A673 (cell line): ENCODE results near the gene TRA2B. TPM values are rescaled to one million over a fixed set of nuclear protein-coding genes. Genes with fewer than 3 reads are reported as not detected.

Experiments
- BruUV-seq: library from RNA; stranded (reverse); fragments of 400-500 nt; replicated peaks from 2 replicates; lab custom pipeline; 2021; lab: Mats Ljungman, UMichigan
- CTCF ChIA-PET: fragments of 300-600 bp; sonication (Branson Sonifier 250); formaldehyde crosslinking; loops from one replicate; lab custom pipeline; 2022; ENCODE audit warnings: antibody characterized with exemption; lab: Charles Lee
- POLR2A ChIA-PET: fragments of 300-600 bp; sonication (Branson Sonifier 250); formaldehyde crosslinking; loops from one replicate; lab custom pipeline; 2022; ENCODE audit warnings: antibody characterized with exemption; ENCODE audit not compliant: low non-redundant PET; lab: Charles Lee
- DNase-seq: peaks from one replicate; pipeline ENCODE4 v3.0.0-alpha.2; 2015; ENCODE audit warnings: low spot score
- H3K27ac ChIP-seq: fragments of 200-600 bp; sonication (generic); 2 replicates; pipeline ENCODE4 v1.5.1; 2016; ENCODE audit warnings: mixed run types, low read depth, mild to moderate bottlenecking, mixed read lengths, antibody characterized with exemption, low read length; ENCODE audit not compliant: poor library complexity, severe bottlenecking
- H3K27me3 ChIP-seq: fragments of 200-600 bp; sonication (generic); replicated peaks from 2 replicates; pipeline ENCODE4 v1.6.1; 2017; ENCODE audit warnings: mixed run types, low read depth, mild to moderate bottlenecking, mixed read lengths, antibody characterized with exemption, low read length; ENCODE audit not compliant: insufficient read depth, poor library complexity
- H3K36me3 ChIP-seq: fragments of 200-600 bp; sonication (generic); 2 replicates; pipeline ENCODE4 v1.6.1; 2016; ENCODE audit warnings: mixed run types, mild to moderate bottlenecking, mixed read lengths, antibody characterized with exemption, low read length; ENCODE audit not compliant: insufficient read depth, poor library complexity, severe bottlenecking
- H3K4me1 ChIP-seq: fragments of 200-600 bp; sonication (generic); 2 replicates; pipeline ENCODE4 v1.6.1; 2017; ENCODE audit warnings: mixed run types, mild to moderate bottlenecking, mixed read lengths, antibody characterized with exemption, low read length; ENCODE audit not compliant: insufficient read depth, poor library complexity, severe bottlenecking
- H3K4me3 ChIP-seq: fragments of 200-600 bp; sonication (generic); 2 replicates; pipeline ENCODE4 v1.5.1; 2016; ENCODE audit warnings: low read depth, mixed run types, mild to moderate bottlenecking, mixed read lengths, low read length; ENCODE audit not compliant: poor library complexity, severe bottlenecking
- H3K9me3 ChIP-seq: fragments of 200-600 bp; sonication (generic); 2 replicates; pipeline ENCODE4 v1.6.1; 2016; ENCODE audit warnings: mixed run types, low read depth, mild to moderate bottlenecking, mixed read lengths, antibody characterized with exemption, low read length; ENCODE audit not compliant: poor library complexity, severe bottlenecking
- CTCF ChIP-seq: fragments of 300-800, 200-600 bp; sonication (generic); conservative IDR thresholded peaks from 2 replicates; pipeline ENCODE4 v1.5.1; 2017; ENCODE audit warnings: low read depth, mild to moderate bottlenecking, antibody characterized with exemption, low read length, moderate library complexity, mixed read lengths
- EZH2 ChIP-seq: fragments of 200-600 bp; sonication (generic); IDR thresholded peaks from 2 replicates; pipeline ENCODE4 v1.6.1; 2017; ENCODE audit warnings: borderline replicate concordance, low read depth, mild to moderate bottlenecking, mixed read lengths, antibody characterized with exemption, low read length; ENCODE audit not compliant: poor library complexity, severe bottlenecking
- intact Hi-C: fragments of 100-400 bp; cut with micrococcal nuclease; formaldehyde crosslinking; loops from one replicate; pipeline ENCODE4 v1.10.0; 2022; ENCODE audit not compliant: unreplicated experiment
- total RNA-seq: library from RNA; stranded (reverse); gene quantifications from 2 replicates; pipeline ENCODE4 v1.2.3, GENCODE V29; 2021

TRA2B gene
- total RNA-seq, 1 experiment from 2014 or later, result 339 TPM

- POLR2A ChIA-PET, result no interaction called here
- CTCF ChIA-PET, result interaction anchor here (5.1 kb wide), 1 partner anchor 18 kb away, joined by 30 read pairs; no protein-coding TSS in a partner anchor
- no peak overlapping the region for H3K27ac ChIP-seq
- no peaks in the 10 kb centered on the region for H3K27me3 ChIP-seq
- no peak for DNase-seq
- BruUV-seq, result no TSS peak
- no peak overlapping the region for H3K4me3 ChIP-seq
- peaks cover 18% of the 10 kb centered on the region for H3K4me1 ChIP-seq
- TF ChIP-seq EZH2, result no peak
- no peak for TF ChIP-seq CTCF
- H3K9me3 ChIP-seq, result no peaks in the 10 kb centered on the region
- intact Hi-C loops, result no loop called here
- H3K36me3 ChIP-seq, result no peaks in the 10 kb centered on the region
Observed at GRCh38 chr3:185961675-185962232, 23.9 kb upstream of the TRA2B start.

- Histone ChIP-seq H3K4me3 (peak overlapping the region; percentile 23), H3K36me3 (no peaks in the 10 kb centered on the region), H3K4me1 (peaks cover 18% of the 10 kb centered on the region), H3K27me3 (no peaks in the 10 kb centered on the region), H3K9me3 (no peaks in the 10 kb centered on the region), H3K27ac (peak overlapping the region; percentile 86)
- BruUV-seq, result no TSS peak
- CTCF ChIA-PET, result interaction anchor here (5.1 kb wide), 1 partner anchor 17 kb away, joined by 30 read pairs; no protein-coding TSS in a partner anchor
- no peak for DNase-seq
- no peak for TF ChIP-seq EZH2
- no peak for TF ChIP-seq CTCF
- POLR2A ChIA-PET, result interaction anchor here (0.7 kb wide), 1 partner anchor 223 kb away, joined by 3 read pairs; no protein-coding TSS in a partner anchor
- intact Hi-C loops, result no loop called here
Observed at GRCh38 chr3:185960522-185961288, 22.9 kb upstream of the TRA2B start.

GRCh38 chr3:185959609-185960521 lies 22.1 kb upstream of the TRA2B start:
- ChIA-PET POLR2A (interaction anchor here (0.7 kb wide), 2 partner anchors 223 to 303 kb away, joined by 3 to 21 read pairs; no protein-coding TSS in a partner anchor), CTCF (interaction anchor here (5.1 kb wide), 1 partner anchor 16 kb away, joined by 30 read pairs; no protein-coding TSS in a partner anchor)
- Histone ChIP-seq H3K27ac (peak overlapping the region; percentile 86), H3K9me3 (no peaks in the 10 kb centered on the region), H3K4me1 (peaks cover 18% of the 10 kb centered on the region), H3K36me3 (no peaks in the 10 kb centered on the region), H3K4me3 (peak overlapping the region; percentile 23), H3K27me3 (no peaks in the 10 kb centered on the region)
- TF ChIP-seq CTCF (no peak), EZH2 (no peak)
- TSS peak; percentile 95 for BruUV-seq
- intact Hi-C loops, result no loop called here
- DNase-seq, result peak; percentile 83
